Activated CD4-positive, alpha-beta memory T cell treated with anti-CD3 and anti-CD28 coated beads, Interleukin-2, amount 10 ng/mL, durations not matched to agents 7 days and 5 days (primary cell): ENCODE measurements around the gene TBXT. TPM values are rescaled to one million over a fixed set of nuclear protein-coding genes. Genes with fewer than 3 reads are reported as not detected.

Source experiments
- CTCF ChIA-PET: fragments of 350-600 bp; sonication (Branson Sonifier 250); formaldehyde crosslinking; loops from one replicate; lab custom pipeline; 2021; ENCODE audit warnings: antibody characterized with exemption, inconsistent platforms; lab: Charles Lee
- POLR2A ChIA-PET: fragments of 350-600 bp; sonication (Branson Sonifier 250); formaldehyde crosslinking; loops from one replicate; lab custom pipeline; 2021; ENCODE audit warnings: antibody characterized with exemption; lab: Charles Lee
- DNase-seq: peaks from one replicate; pipeline ENCODE4 v3.0.0-alpha.2; 2020
- H3K27ac Mint-ChIP-seq: one replicate; pipeline ENCODE4 v1.8.0; 2021; ENCODE audit warnings: mild to moderate bottlenecking, mixed read lengths
- H3K27me3 Mint-ChIP-seq: one replicate; pipeline ENCODE4 v1.8.0; 2021; ENCODE audit warnings: mixed read lengths
- H3K36me3 Mint-ChIP-seq: one replicate; pipeline ENCODE4 v1.8.0; 2021; ENCODE audit warnings: low read depth, mixed read lengths
- H3K4me1 Mint-ChIP-seq: one replicate; pipeline ENCODE4 v1.8.0; 2021; ENCODE audit warnings: mixed read lengths
- H3K4me3 Mint-ChIP-seq: one replicate; pipeline ENCODE4 v1.8.0; 2021; ENCODE audit warnings: mild to moderate bottlenecking, mixed read lengths
- H3K9me3 Mint-ChIP-seq: one replicate; pipeline ENCODE4 v1.8.0; 2021; ENCODE audit warnings: mixed read lengths
- total RNA-seq, 2 experiments: library from RNA; stranded (reverse); gene quantifications; one replicate each; pipeline ENCODE4 v1.2.3, GENCODE V29; 2021

The TBXT gene
- total RNA-seq, 2 experiments from 2014 or later = not detected

DNA sequence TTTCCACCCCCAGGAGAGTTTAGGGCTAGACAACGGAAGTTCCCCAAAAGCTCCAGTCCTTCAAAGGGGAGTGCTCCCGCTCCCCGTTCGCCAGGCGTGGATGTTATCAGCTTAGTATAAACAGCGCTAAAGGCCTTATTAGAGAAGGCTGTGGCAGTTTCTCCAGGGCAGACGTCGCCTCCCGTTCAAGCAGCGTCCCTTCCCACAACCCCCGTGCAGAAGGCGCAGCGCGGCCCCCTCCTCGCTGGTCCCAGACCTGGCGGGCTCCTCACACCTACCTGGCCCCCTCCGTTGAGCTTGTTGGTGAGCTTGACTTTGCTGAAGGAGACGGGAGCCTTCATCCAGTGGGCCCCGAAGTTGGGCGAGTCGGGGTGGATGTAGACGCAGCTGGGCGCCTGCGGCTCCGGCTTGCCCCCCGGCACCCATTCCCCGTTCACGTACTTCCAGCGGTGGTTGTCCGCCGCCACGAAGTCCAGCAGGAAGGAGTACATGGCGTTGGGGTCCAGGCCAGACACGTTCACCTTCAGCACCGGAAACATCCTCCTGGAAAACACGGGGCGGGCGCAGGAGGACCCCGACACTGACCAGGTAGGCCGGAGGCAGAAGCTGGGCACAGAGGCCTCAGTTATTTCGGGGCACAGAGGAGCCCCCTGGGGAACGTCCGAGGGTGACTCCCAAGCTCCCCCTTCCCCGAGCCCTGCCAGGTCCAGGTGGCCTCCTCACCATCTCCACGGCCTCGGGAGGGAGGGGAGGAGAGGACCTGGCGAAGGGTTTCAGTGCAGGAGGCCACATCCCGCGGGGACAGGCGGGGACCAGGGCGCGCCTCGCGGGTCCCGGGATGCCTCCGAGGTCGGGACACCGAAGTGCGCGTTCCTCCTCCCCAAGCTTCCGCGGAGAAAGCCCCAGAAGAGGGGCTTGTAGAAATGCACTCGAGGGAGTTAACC lies 1.1 kb downstream of the TBXT start:
- Mint-ChIP-seq H3K36me3 (no peaks in the 10 kb centered on the region), H3K4me3 (no peak overlapping the region), H3K27ac (no peak overlapping the region), H3K9me3 (no peaks in the 10 kb centered on the region), H3K4me1 (peaks cover 6% of the 10 kb centered on the region), H3K27me3 (peaks cover 63% of the 10 kb centered on the region)
- POLR2A ChIA-PET = interaction anchor here (0.7 kb wide), 1 partner anchor 19 kb away, joined by 3 read pairs; no protein-coding TSS in a partner anchor
- CTCF ChIA-PET = interaction anchor here (0.6 kb wide), 1 partner anchor 155 kb away, joined by 3 read pairs; no protein-coding TSS in a partner anchor
- no peak for DNase-seq

DNA sequence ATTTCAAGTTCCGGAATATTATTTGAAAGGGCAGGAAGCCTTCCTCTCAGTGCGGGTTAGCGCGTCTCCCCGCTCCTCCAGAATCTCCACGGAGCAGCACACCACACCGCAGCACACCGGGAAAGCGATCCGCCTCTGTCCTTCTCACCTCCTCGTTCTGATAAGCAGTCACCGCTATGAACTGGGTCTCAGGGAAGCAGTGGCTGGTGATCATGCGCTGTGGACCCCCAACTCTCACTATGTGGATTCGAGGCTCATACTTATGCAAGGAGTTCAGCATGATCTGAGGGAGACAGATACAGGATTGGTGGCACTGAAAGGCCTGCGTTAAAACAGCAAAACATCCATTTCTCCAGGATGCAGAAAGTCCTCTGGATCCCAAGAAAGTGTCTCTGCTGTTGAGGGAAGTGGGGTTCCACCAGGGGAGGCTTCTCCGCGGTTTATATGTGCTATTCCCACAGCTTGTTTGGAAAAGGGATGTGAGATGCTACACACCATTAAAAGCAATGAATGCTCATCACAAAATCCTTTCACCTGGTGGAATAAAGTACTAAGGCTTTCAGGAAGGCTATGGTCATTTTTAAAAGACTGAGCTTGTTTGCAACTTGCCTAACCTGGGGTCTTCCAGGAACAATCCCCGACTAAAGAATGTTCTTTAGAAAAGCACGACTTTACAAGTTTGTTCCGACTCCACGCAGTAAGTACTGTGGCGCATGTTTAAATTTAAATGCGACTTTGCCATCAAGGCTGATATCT lies 1.9 kb downstream of the TBXT start:
- no peak overlapping the region for H3K4me3 Mint-ChIP-seq
- H3K9me3 Mint-ChIP-seq = no peaks in the 10 kb centered on the region
- POLR2A ChIA-PET = interaction anchor here (0.7 kb wide), 1 partner anchor 18 kb away, joined by 3 read pairs; no protein-coding TSS in a partner anchor
- H3K4me1 Mint-ChIP-seq = peaks cover 6% of the 10 kb centered on the region
- H3K36me3 Mint-ChIP-seq = no peaks in the 10 kb centered on the region
- CTCF ChIA-PET = interaction anchor here (0.6 kb wide), 1 partner anchor 155 kb away, joined by 3 read pairs; no protein-coding TSS in a partner anchor
- DNase-seq = no peak
- H3K27me3 Mint-ChIP-seq = peaks cover 58% of the 10 kb centered on the region
- no peak overlapping the region for H3K27ac Mint-ChIP-seq

DNA sequence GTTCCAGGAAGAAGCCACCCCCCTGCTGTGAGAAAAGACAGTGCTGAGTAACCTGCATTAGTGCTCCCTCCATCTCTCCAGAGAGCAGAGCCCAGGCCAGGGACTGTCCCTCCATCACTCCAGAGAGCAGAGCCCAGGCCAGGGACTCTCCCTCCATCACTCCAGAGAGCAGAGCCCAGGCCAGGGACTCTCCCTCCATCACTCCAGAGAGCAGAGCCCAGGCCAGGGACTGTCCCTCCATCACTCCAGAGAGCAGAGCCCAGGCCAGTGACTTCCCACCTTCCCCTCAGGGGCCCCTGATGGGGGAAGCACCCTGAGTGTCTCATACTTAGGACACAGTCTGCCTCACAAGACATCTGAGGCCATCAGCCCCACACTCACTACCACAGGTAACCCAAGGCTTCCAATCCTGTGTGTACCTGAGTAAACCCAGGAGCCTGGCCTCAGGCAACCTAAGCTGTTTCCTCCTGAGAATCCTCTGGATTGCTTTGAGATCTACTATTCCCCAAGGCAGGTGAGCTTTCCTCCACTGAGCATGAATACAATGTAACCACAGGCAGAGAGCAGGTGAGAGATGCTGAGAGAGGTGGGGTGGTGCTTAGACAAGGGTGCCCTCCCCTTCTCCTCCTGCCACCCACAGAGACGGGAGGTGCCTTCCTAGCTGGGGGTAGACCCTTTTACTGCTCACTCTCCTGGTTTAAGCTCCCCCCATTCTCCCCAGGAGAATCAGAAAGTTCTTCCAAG lies 4.9 kb downstream of the TBXT start:
- ChIA-PET POLR2A (no interaction called here), CTCF (no interaction called here)
- H3K4me3 Mint-ChIP-seq = no peak overlapping the region
- no peak for DNase-seq
- H3K27ac Mint-ChIP-seq = no peak overlapping the region
- H3K36me3 Mint-ChIP-seq = no peaks in the 10 kb centered on the region
- H3K9me3 Mint-ChIP-seq = no peaks in the 10 kb centered on the region
- H3K27me3 Mint-ChIP-seq = peaks cover 37% of the 10 kb centered on the region
- no peaks in the 10 kb centered on the region for H3K4me1 Mint-ChIP-seq

GRCh38 chr6:166157930-166158617 lies 9.6 kb downstream of the TBXT start:
- ChIA-PET POLR2A (no interaction called here), CTCF (no interaction called here)
- Mint-ChIP-seq H3K36me3 (no peaks in the 10 kb centered on the region), H3K4me1 (no peaks in the 10 kb centered on the region), H3K4me3 (no peak overlapping the region), H3K27me3 (peaks cover 2% of the 10 kb centered on the region), H3K9me3 (no peaks in the 10 kb centered on the region), H3K27ac (no peak overlapping the region)
- no peak for DNase-seq

GRCh38 chr6:166156942-166157341 lies 10.7 kb downstream of the TBXT start:
- Mint-ChIP-seq H3K36me3 (no peaks in the 10 kb centered on the region), H3K4me1 (no peaks in the 10 kb centered on the region), H3K4me3 (no peak overlapping the region), H3K27me3 (peaks cover 2% of the 10 kb centered on the region), H3K9me3 (no peaks in the 10 kb centered on the region), H3K27ac (no peak overlapping the region)
- ChIA-PET CTCF (interaction anchor here (1.1 kb wide), 1 partner anchor 243 kb away, joined by 3 read pairs; no protein-coding TSS in a partner anchor), POLR2A (no interaction called here)
- no peak for DNase-seq

- DNase-seq = no peak
- H3K9me3 Mint-ChIP-seq = no peaks in the 10 kb centered on the region
- no peaks in the 10 kb centered on the region for H3K36me3 Mint-ChIP-seq
- CTCF ChIA-PET = no interaction called here
- H3K4me3 Mint-ChIP-seq = no peak overlapping the region
- peaks cover 2% of the 10 kb centered on the region for H3K27me3 Mint-ChIP-seq
- H3K27ac Mint-ChIP-seq = no peak overlapping the region
- no peaks in the 10 kb centered on the region for H3K4me1 Mint-ChIP-seq
- POLR2A ChIA-PET = no interaction called here
Observed at GRCh38 chr6:166153966-166154365, 13.7 kb downstream of the TBXT start.

GRCh38 chr6:166152660-166153059 lies 15.0 kb downstream of the TBXT start:
- no peak for DNase-seq
- peaks cover 2% of the 10 kb centered on the region for H3K27me3 Mint-ChIP-seq
- no peaks in the 10 kb centered on the region for H3K4me1 Mint-ChIP-seq
- no peak overlapping the region for H3K4me3 Mint-ChIP-seq
- POLR2A ChIA-PET = no interaction called here
- CTCF ChIA-PET = no interaction called here
- no peaks in the 10 kb centered on the region for H3K36me3 Mint-ChIP-seq
- H3K9me3 Mint-ChIP-seq = no peaks in the 10 kb centered on the region
- H3K27ac Mint-ChIP-seq = no peak overlapping the region

- Mint-ChIP-seq H3K36me3 (no peaks in the 10 kb centered on the region), H3K4me3 (no peak overlapping the region), H3K9me3 (no peaks in the 10 kb centered on the region), H3K27me3 (no peaks in the 10 kb centered on the region), H3K27ac (no peak overlapping the region), H3K4me1 (no peaks in the 10 kb centered on the region)
- ChIA-PET CTCF (no interaction called here), POLR2A (no interaction called here)
- DNase-seq = no peak
Observed at GRCh38 chr6:166151798-166152197, 15.9 kb downstream of the TBXT start.

DNA sequence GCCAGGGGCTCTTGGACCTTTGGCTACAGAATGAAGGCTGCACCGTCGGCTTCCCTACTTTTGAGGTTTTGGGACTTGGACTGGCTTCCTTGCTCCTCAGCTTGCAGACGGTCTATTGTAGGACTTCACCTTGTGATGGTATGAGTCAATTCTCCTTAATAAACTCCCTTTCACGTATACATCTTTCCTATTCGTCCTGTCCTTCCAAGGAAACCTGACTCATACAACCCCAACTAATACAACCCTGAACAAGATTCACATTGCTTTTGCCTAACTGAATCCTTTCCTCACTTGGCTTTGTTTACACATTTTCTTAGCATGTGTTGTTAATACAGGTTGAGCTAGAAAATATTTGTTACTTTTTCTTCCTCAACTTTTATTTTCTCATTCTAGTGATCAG lies 21.9 kb downstream of the TBXT start:
- ChIA-PET CTCF (interaction anchor here (0.9 kb wide), 1 partner anchor 21 kb away, joined by 3 read pairs; no protein-coding TSS in a partner anchor), POLR2A (no interaction called here)
- Mint-ChIP-seq H3K27ac (no peak overlapping the region), H3K9me3 (no peaks in the 10 kb centered on the region), H3K27me3 (peaks cover 5% of the 10 kb centered on the region), H3K4me3 (no peak overlapping the region), H3K36me3 (no peaks in the 10 kb centered on the region), H3K4me1 (no peaks in the 10 kb centered on the region)
- no peak for DNase-seq

GRCh38 chr6:166143011-166143410 lies 24.6 kb downstream of the TBXT start:
- CTCF ChIA-PET = interaction anchor here (0.7 kb wide), 1 partner anchor 94 kb away, joined by 3 read pairs; no protein-coding TSS in a partner anchor
- DNase-seq = no peak
- no peak overlapping the region for H3K27ac Mint-ChIP-seq
- H3K9me3 Mint-ChIP-seq = no peaks in the 10 kb centered on the region
- peaks cover 5% of the 10 kb centered on the region for H3K27me3 Mint-ChIP-seq
- POLR2A ChIA-PET = interaction anchor here (0.6 kb wide), 1 partner anchor 180 kb away, joined by 3 read pairs; no protein-coding TSS in a partner anchor
- no peaks in the 10 kb centered on the region for H3K4me1 Mint-ChIP-seq
- no peaks in the 10 kb centered on the region for H3K36me3 Mint-ChIP-seq
- no peak overlapping the region for H3K4me3 Mint-ChIP-seq

- ChIA-PET CTCF (no interaction called here), POLR2A (no interaction called here)
- Mint-ChIP-seq H3K27me3 (peaks cover 16% of the 10 kb centered on the region), H3K4me3 (no peak overlapping the region), H3K36me3 (no peaks in the 10 kb centered on the region), H3K27ac (no peak overlapping the region), H3K9me3 (no peaks in the 10 kb centered on the region), H3K4me1 (no peaks in the 10 kb centered on the region)
- DNase-seq = no peak
Observed at GRCh38 chr6:166127624-166128472, 39.8 kb downstream of the TBXT start.
